H9 (cell line): Measurements from ENCODE around the gene PTPRN2. TPM values are rescaled to one million over a fixed set of nuclear protein-coding genes. Genes with fewer than 3 reads are reported as not detected.

Source experiments
- DNase-seq: peaks from one replicate; pipeline ENCODE4 v3.0.0-alpha.2; 2017
- H2AFZ ChIP-seq: one replicate; pipeline ENCODE4 v1.6.1; 2013; ENCODE audit warnings: mild to moderate bottlenecking, low read length, control low read depth, moderate library complexity
- H2AK5ac ChIP-seq: 2 replicates; pipeline ENCODE4 v1.6.1; 2013; ENCODE audit warnings: low read length, control low read depth, mixed read lengths; ENCODE audit not compliant: insufficient read length
- H2BK120ac ChIP-seq: one replicate; pipeline ENCODE4 v1.6.1; 2013; ENCODE audit warnings: low read depth, mild to moderate bottlenecking, low read length, control low read depth, inconsistent platforms; ENCODE audit not compliant: poor library complexity, severe bottlenecking
- H2BK12ac ChIP-seq: 2 replicates; pipeline ENCODE4 v1.6.1; 2013; ENCODE audit warnings: low read length, control low read depth, mixed read lengths, low read depth; ENCODE audit not compliant: insufficient read length
- H2BK15ac ChIP-seq: 2 replicates; pipeline ENCODE4 v1.6.1; 2013; ENCODE audit warnings: low read depth, low read length, control low read depth
- H2BK20ac ChIP-seq: one replicate; pipeline ENCODE4 v1.6.1; 2013; ENCODE audit warnings: low read depth, mild to moderate bottlenecking, low read length, control low read depth, inconsistent platforms; ENCODE audit not compliant: poor library complexity, severe bottlenecking
- H2BK5ac ChIP-seq: 2 replicates; pipeline ENCODE4 v1.6.1; 2013; ENCODE audit warnings: low read length, control low read depth, mixed read lengths; ENCODE audit not compliant: insufficient read length
- H3K14ac ChIP-seq: 2 replicates; pipeline ENCODE4 v1.6.1; 2013; ENCODE audit warnings: low read length, control low read depth; ENCODE audit not compliant: insufficient read depth
- H3K18ac ChIP-seq: 2 replicates; pipeline ENCODE4 v1.6.1; 2013; ENCODE audit warnings: low read depth, mild to moderate bottlenecking, mixed read lengths, low read length, control low read depth; ENCODE audit not compliant: insufficient read length
- H3K23ac ChIP-seq: 2 replicates; pipeline ENCODE4 v1.6.1; 2013; ENCODE audit warnings: low read length, control low read depth, mixed read lengths, low read depth; ENCODE audit not compliant: insufficient read length
- H3K23me2 ChIP-seq: 2 replicates; pipeline ENCODE4 v1.6.1; 2013; ENCODE audit warnings: low read depth, mild to moderate bottlenecking, mixed read lengths, low read length, control low read depth; ENCODE audit not compliant: insufficient read length, poor library complexity, severe bottlenecking
- H3K27ac ChIP-seq: 2 replicates; pipeline ENCODE4 v1.5.1; 2013; ENCODE audit warnings: low read length, control low read depth, mixed read lengths, low read depth; ENCODE audit not compliant: insufficient read length
- H3K27me3 ChIP-seq: 2 replicates; pipeline ENCODE4 v1.6.1; 2013; ENCODE audit warnings: low read length, control low read depth, inconsistent platforms; ENCODE audit not compliant: insufficient read depth
- H3K4ac ChIP-seq: 2 replicates; pipeline ENCODE4 v1.6.1; 2013; ENCODE audit warnings: low read depth, mild to moderate bottlenecking, control low read depth, inconsistent platforms, low read length, moderate library complexity
- H3K4me1 ChIP-seq: 2 replicates; pipeline ENCODE4 v1.6.1; 2013; ENCODE audit warnings: low read length, control low read depth, inconsistent platforms; ENCODE audit not compliant: insufficient read depth
- H3K4me2 ChIP-seq: 2 replicates; pipeline ENCODE4 v1.6.1; 2013; ENCODE audit warnings: low read length, control low read depth, mixed read lengths; ENCODE audit not compliant: insufficient read length, insufficient read depth
- H3K56ac ChIP-seq: 2 replicates; pipeline ENCODE4 v1.6.1; 2013; ENCODE audit warnings: low read depth, mild to moderate bottlenecking, mixed read lengths, low read length, control low read depth; ENCODE audit not compliant: insufficient read length
- H3K79me1 ChIP-seq: 2 replicates; pipeline ENCODE4 v1.6.1; 2013; ENCODE audit warnings: low read depth, mild to moderate bottlenecking, moderate library complexity, low read length, control low read depth, inconsistent platforms; ENCODE audit not compliant: insufficient read depth, poor library complexity, severe bottlenecking
- H3K79me2 ChIP-seq: 2 replicates; pipeline ENCODE4 v1.6.1; 2013; ENCODE audit warnings: low read length, control low read depth, inconsistent platforms; ENCODE audit not compliant: insufficient read depth
- H3K9ac ChIP-seq: 2 replicates; pipeline ENCODE4 v1.6.1; 2013; ENCODE audit warnings: low read length, control low read depth, mixed read lengths; ENCODE audit not compliant: insufficient read length; ENCODE audit errors: extremely low read depth
- H3K9me3 ChIP-seq: one replicate; pipeline ENCODE4 v1.6.1; 2013; ENCODE audit warnings: low read depth, low read length, inconsistent platforms; ENCODE audit not compliant: control insufficient read depth
- H3T11ph ChIP-seq: one replicate; pipeline ENCODE4 v1.6.1; 2013; ENCODE audit warnings: mild to moderate bottlenecking, low read length, control low read depth, inconsistent platforms
- H4K20me1 ChIP-seq: one replicate; pipeline ENCODE4 v1.6.1; 2013; ENCODE audit not compliant: control insufficient read depth, insufficient read length, insufficient read depth
- H4K5ac ChIP-seq: 2 replicates; pipeline ENCODE4 v1.6.1; 2013; ENCODE audit warnings: low read depth, mild to moderate bottlenecking, mixed read lengths, low read length, control low read depth; ENCODE audit not compliant: insufficient read length
- H4K8ac ChIP-seq: replicated peaks from 2 replicates; pipeline ENCODE4 v1.6.1; 2013; ENCODE audit warnings: low read length, control low read depth, mixed read lengths, low read depth; ENCODE audit not compliant: insufficient read length
- H4K91ac ChIP-seq: 2 replicates; pipeline ENCODE4 v1.6.1; 2013; ENCODE audit warnings: low read depth, mild to moderate bottlenecking, moderate library complexity, mixed read lengths, low read length, control low read depth; ENCODE audit not compliant: insufficient read length
- H3K27ac Mint-ChIP-seq, 3 experiments: 2 replicates in 2 of 3; 3 replicates in 1 of 3; pipeline ENCODE4 v1.8.0; 2020 to 2021; ENCODE audit warnings: mixed read lengths in 3 of 3, mild to moderate bottlenecking in 1 of 3, moderate library complexity in 1 of 3
- H3K27me3 Mint-ChIP-seq: 2 replicates; pipeline ENCODE4 v1.8.0; 2021; ENCODE audit warnings: low read depth, mild to moderate bottlenecking, moderate library complexity, mixed read lengths
- H3K36me3 Mint-ChIP-seq, 3 experiments: 2 replicates in 2 of 3; 3 replicates in 1 of 3; pipeline ENCODE4 v1.8.0; 2020 to 2021; ENCODE audit warnings: low read depth in 3 of 3, mixed read lengths in 3 of 3; ENCODE audit not compliant: insufficient read depth in 1 of 3
- H3K4me1 Mint-ChIP-seq, 2 experiments: 2 replicates each; pipeline ENCODE4 v1.8.0; 2020; ENCODE audit warnings: mixed read lengths in 2 of 2
- H3K4me3 Mint-ChIP-seq, 2 experiments: 2 replicates in 1 of 2; 3 replicates in 1 of 2; pipeline ENCODE4 v1.8.0; 2020 to 2021; ENCODE audit warnings: mild to moderate bottlenecking in 2 of 2, mixed read lengths in 2 of 2, moderate library complexity in 1 of 2
- H3K9me3 Mint-ChIP-seq, 2 experiments: 2 replicates in 1 of 2; 3 replicates in 1 of 2; pipeline ENCODE4 v1.8.0; 2020; ENCODE audit warnings: mild to moderate bottlenecking in 2 of 2, mixed read lengths in 2 of 2, moderate library complexity in 1 of 2
- CTCF ChIP-seq: fragments of 200-600 bp; sonication (generic); conservative IDR thresholded peaks from 3 replicates; pipeline ENCODE4 v1.8.0; 2021; ENCODE audit warnings: antibody characterized with exemption, mild to moderate bottlenecking
- WGBS: extraction: QIAGEN DNeasy Blood & Tissue Kit; methylation state at CpG from one replicate; pipeline ENCODE4 v1.1.7; 2013; ENCODE audit warnings: missing lambda C conversion rate, low lambda C conversion rate, mixed read lengths; ENCODE audit not compliant: insufficient read length; ENCODE audit errors: extremely low coverage; 5-methylcytosine and 5-hydroxymethylcytosine counted together
- total RNA-seq: library from RNA; stranded (reverse); gene quantifications from 2 replicates; pipeline ENCODE4 v1.2.1, GENCODE V29; 2021

Gene PTPRN2
- total RNA-seq, 1 experiment from 2014 or later, result 5.2 TPM

GRCh38 chr7:157949711-157950110 is 637.9 kb downstream of the PTPRN2 start:
- H3K56ac ChIP-seq, result no peak overlapping the region
- no peak for DNase-seq
- H3K9ac ChIP-seq, result no peak overlapping the region
- H2BK5ac ChIP-seq, result no peak overlapping the region
- no peak overlapping the region for H4K8ac ChIP-seq
- H2BK120ac ChIP-seq, result no peak overlapping the region
- no peak overlapping the region for H4K5ac ChIP-seq
- no CpG with 5 or more reads among the region's 3 CpGs for WGBS
- H3K4ac ChIP-seq, result no peak overlapping the region
- H2BK20ac ChIP-seq, result no peak overlapping the region
- H3K79me1 ChIP-seq, result no peaks in the 10 kb centered on the region
- H4K91ac ChIP-seq, result no peak overlapping the region
- H3K23me2 ChIP-seq, result no peaks in the 10 kb centered on the region
- H2BK15ac ChIP-seq, result no peak overlapping the region
- no peak overlapping the region for H2AFZ ChIP-seq
- no peak overlapping the region for H3K23ac ChIP-seq
- no peaks in the 10 kb centered on the region for H3K27me3 ChIP-seq
- no peak overlapping the region for H3K27ac Mint-ChIP-seq
- no peaks in the 10 kb centered on the region; the same call in 1 of the 2 replicates for H3K4me1 ChIP-seq
- H3K36me3 Mint-ChIP-seq, result peaks cover 11 to 33% (median 14%) of the 10 kb centered on the region in 3 experiments
- H3K27ac ChIP-seq, result no peak overlapping the region
- no peak overlapping the region for H3K14ac ChIP-seq
- TF ChIP-seq CTCF, result no peak
- H3K4me3 Mint-ChIP-seq, result no peak overlapping the region
- H2BK12ac ChIP-seq, result no peak overlapping the region
- no peaks in the 10 kb centered on the region for H4K20me1 ChIP-seq
- H3K27me3 Mint-ChIP-seq, result peaks cover 9% of the 10 kb centered on the region
- H3K18ac ChIP-seq, result no peak overlapping the region
- no peak overlapping the region for H3T11ph ChIP-seq
- peaks cover 6 to 7% of the 10 kb centered on the region in 2 experiments for H3K4me1 Mint-ChIP-seq
- no peaks in the 10 kb centered on the region for H3K9me3 ChIP-seq
- H3K9me3 Mint-ChIP-seq, result peaks cover 34 to 42% of the 10 kb centered on the region in 2 experiments
- no peaks in the 10 kb centered on the region for H3K79me2 ChIP-seq
- H3K4me2 ChIP-seq, result no peak overlapping the region
- no peak overlapping the region for H2AK5ac ChIP-seq
